Stimulated activated CD4-positive, alpha-beta T cell treated with anti-CD3 and anti-CD28 coated beads, Interleukin-12 subunit alpha, Interleukin-12 subunit beta, amount 100 ng/mL, for 4 hours (primary cell): Measurements from ENCODE around the gene EBF4.
"Not testable (repeated sequence)": the region's sequence is repeated elsewhere in the genome, so short reads cannot be mapped to it uniquely, and the experiment has no call there.

Source experiments
- DNase-seq: peaks from one replicate; pipeline ENCODE4 v3.0.0-alpha.2; 2020

Gene EBF4

GRCh38 chr20:2760297-2760951, 67.8 kb downstream of the EBF4 start:
- DNase-seq, result no peak

GRCh38 chr20:2760952-2761305, 68.3 kb downstream of the EBF4 start:
- no peak for DNase-seq

- no peak for DNase-seq
Measured at GRCh38 chr20:2761885-2762284, 69.3 kb downstream of the EBF4 start.

- no peak for DNase-seq
Measured at GRCh38 chr20:2762578-2763131, 70.1 kb downstream of the EBF4 start.

- DNase-seq, result no peak
Measured at GRCh38 chr20:2763186-2763585, 70.6 kb downstream of the EBF4 start.

GRCh38 chr20:2767768-2768631, 75.4 kb downstream of the EBF4 start:
- no peak for DNase-seq

GRCh38 chr20:2768632-2769015, 76.0 kb downstream of the EBF4 start:
- no peak for DNase-seq

- DNase-seq, result not testable (repeated sequence)
Measured at GRCh38 chr20:2770091-2770490, 77.5 kb downstream of the EBF4 start.

- no peak for DNase-seq
Measured at GRCh38 chr20:2771631-2772080, 79.1 kb downstream of the EBF4 start.

GRCh38 chr20:2773812-2774211, 81.2 kb downstream of the EBF4 start:
- no peak for DNase-seq

GRCh38 chr20:2775139-2775538, 82.6 kb downstream of the EBF4 start:
- DNase-seq, result no peak

GRCh38 chr20:2778602-2779321, 86.2 kb downstream of the EBF4 start:
- DNase-seq, result no peak

- DNase-seq, result no peak
Measured at GRCh38 chr20:2780948-2781347, 88.4 kb downstream of the EBF4 start.

- DNase-seq, result no peak
Measured at GRCh38 chr20:2783908-2784566, 91.5 kb downstream of the EBF4 start.

- no peak for DNase-seq
Measured at GRCh38 chr20:2793471-2793870, 100.9 kb downstream of the EBF4 start.

GRCh38 chr20:2794202-2794748, 101.7 kb downstream of the EBF4 start:
- DNase-seq, result no peak

GRCh38 chr20:2794866-2795447, 102.4 kb downstream of the EBF4 start:
- no peak for DNase-seq

GRCh38 chr20:2795451-2795850, 102.9 kb downstream of the EBF4 start:
- no peak for DNase-seq

- no peak for DNase-seq
Measured at GRCh38 chr20:2796011-2796660, 103.6 kb downstream of the EBF4 start.

- no peak for DNase-seq
Measured at GRCh38 chr20:2797136-2797983, 104.8 kb downstream of the EBF4 start.
